Occipital lobe (tissue), 2 donors: ENCODE data around the gene MFN2. TPM values are rescaled to one million over a fixed set of nuclear protein-coding genes. Genes with fewer than 3 reads are reported as not detected.
"Not testable (repeated sequence)": the region's sequence is repeated elsewhere in the genome, so short reads cannot be mapped to it uniquely, and the experiment has no call there.

ENCODE experiments used
- DNase-seq: peaks from one replicate; lab custom pipeline; 2025; lab: John Stamatoyannopoulos, UW
- total RNA-seq: library from RNA; depleted of rRNA; stranded (reverse); fragments of >200 nt; gene quantifications from one replicate; pipeline ENCODE4 v1.2.3, GENCODE V29; 2014

MFN2 gene
- total RNA-seq, 1 donor from 2014 or later: 35.1 TPM

DNA sequence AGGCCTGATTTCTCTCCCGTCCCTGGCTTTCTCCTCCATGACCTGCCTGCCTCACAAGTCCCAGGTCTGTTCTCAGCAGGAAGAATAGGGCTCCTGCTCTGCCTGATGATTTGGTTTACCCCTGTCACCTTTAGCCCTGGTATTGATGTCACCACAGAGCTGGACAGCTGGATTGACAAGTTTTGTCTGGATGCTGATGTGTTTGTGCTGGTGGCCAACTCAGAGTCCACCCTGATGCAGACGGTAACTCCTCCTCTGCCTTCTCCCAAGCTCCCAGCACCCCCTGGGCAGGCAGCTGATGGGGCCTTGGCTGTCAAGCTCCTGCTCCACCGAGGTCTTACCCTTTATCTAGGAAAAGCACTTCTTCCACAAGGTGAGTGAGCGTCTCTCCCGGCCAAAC lies 18.4 kb downstream of the MFN2 start:
- DNase-seq: no peak

GRCh38 chr1:11999236-11999635 lies 19.0 kb downstream of the MFN2 start:
- DNase-seq: no peak

- peak; percentile 17 for DNase-seq
Observed at GRCh38 chr1:12001249-12001917, 21.1 kb downstream of the MFN2 start.

- no peak for DNase-seq
Observed at GRCh38 chr1:12001996-12002493, 21.8 kb downstream of the MFN2 start.

DNA sequence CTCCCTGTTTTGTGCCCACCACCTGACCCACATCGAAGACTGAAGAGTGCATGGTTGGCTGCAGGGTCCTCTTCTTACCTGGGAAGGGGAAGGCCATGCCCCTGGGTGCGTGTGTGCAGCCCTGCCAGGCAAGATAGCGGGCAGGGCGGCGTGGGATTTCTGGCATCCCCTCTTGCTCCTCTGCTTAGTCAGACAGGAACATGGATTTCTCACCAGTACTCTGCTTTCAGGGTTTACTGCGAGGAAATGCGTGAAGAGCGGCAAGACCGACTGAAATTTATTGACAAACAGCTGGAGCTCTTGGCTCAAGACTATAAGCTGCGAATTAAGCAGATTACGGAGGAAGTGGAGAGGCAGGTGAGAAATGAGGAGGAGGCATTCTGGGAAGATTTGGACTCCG lies 23.5 kb downstream of the MFN2 start:
- no peak for DNase-seq

GRCh38 chr1:12005488-12006166 lies 25.4 kb downstream of the MFN2 start:
- no peak for DNase-seq

- DNase-seq: no peak
Observed at GRCh38 chr1:12006167-12006921, 26.1 kb downstream of the MFN2 start.

- DNase-seq: no peak
Observed at GRCh38 chr1:12007204-12007603, 27.0 kb downstream of the MFN2 start.

- not testable (repeated sequence) for DNase-seq
Observed at GRCh38 chr1:12008355-12008754, 28.1 kb downstream of the MFN2 start.

GRCh38 chr1:12009318-12009947 lies 29.2 kb downstream of the MFN2 start:
- no peak for DNase-seq

DNA sequence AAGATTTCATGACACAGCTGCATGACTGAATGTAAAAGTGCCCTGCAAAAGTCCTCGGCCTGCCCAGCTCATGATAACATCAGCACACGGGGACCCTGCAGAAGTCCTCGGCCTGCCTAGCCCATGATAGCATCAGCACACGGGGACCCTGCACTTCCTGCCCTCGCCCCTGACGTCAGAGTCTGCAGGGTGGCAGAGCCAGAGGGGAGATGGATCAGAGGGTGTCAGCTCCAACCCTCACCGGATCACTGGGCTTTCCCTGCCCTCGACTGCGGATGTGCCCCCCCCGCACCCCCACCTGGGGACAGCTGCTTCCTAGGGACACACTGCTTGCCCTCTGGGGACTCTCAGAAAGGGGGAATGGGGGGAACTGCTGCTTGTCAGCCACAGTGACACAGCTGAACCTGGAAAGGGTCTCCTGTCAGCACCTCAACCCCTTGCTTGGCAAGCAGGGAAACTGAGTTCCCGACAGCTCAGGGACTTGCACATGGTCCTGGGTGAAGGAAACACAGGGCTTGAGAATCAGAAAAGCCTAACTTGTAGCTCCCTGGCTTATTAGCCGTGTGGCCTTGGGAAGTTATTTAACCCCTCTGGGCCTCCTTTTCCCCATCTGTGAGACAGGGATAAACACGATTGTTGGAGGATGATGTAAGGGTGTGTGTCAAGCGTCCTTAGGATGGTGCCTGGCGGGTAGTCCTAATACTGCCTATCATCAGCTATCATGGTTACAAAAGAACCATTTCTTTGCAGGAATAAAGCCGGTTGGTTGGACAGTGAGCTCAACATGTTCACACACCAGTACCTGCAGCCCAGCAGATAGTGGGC lies 30.7 kb downstream of the MFN2 start:
- DNase-seq: no peak

DNA sequence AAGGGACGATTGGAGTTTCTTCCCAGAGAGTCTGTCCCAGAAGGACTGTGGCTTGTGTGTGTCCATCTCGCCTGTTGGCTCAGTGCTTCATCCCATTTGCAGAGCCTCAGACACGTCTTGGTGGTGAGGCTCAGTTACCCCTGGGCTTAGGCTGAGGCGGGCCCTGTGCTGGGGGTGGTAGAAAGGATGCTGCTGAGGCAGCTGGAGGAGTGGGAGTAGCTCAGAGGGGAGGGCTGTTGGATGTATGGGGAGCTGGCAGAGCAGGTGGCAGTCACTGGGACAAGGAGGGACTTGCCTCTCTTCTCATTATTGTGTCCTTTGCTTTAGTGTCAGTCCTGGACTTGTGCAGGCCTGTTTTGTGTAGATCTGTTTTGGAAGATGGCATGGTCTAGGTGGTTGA lies 31.8 kb downstream of the MFN2 start:
- no peak for DNase-seq

DNA sequence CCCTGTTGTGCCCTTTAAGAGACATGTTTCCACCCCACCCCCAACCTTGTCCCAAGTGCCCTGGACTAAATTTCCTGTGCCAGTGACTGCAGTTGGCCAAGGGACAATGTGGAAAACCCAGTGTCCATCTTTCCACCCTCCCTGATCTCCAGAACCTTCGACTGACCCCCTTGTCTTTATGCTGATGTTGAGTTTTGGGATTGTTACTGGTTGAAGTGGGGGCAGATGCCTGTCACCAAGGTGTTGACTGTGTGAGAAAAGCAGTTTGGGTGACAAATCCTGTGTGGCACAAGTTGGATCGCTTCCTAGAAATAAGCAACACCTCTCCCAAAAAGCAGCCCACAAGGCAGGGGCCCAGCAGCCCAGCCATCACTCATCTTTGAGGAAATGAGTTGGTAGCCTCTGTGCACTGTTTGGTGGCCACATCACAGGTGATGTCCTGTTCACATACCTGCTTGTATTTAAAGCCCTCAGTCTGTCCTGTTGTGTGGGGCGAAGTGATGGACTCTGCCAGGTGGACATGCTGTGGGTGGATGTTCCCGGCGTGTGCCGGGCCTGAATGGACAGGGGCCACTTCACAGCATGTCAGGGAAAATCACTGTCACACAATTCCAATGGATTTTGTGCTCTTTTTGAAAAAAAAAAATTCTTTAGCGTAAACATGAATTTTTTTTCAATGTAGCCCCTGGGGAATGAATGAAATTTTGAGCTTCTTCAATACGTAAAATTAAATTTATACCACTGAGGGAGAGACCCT lies 32.5 kb downstream of the MFN2 start:
- DNase-seq: no peak

GRCh38 chr1:12014141-12014991 lies 34.1 kb downstream of the MFN2 start:
- DNase-seq: no peak

DNA sequence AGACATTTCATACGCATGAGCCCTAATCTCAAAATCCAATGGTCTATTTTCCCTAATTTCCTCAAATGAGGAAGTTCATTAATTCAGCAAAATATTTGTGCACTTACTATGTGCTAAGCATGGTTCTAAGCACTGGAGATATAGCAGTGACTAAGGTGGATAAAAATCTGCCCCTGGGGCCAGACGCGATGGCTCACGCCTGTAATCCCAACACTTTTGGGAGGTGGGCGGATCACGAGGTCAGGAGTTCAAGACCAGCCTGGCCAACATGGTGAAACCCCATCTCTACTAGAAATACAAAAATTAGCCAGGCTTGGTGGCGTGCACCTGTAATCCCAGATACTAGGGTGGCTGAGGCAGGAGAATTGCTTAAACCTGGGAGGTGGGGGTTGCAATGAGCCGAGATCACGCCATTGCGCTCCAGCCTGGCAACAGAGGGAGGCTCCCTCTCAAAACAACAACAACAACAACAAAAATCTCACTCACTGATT lies 34.8 kb downstream of the MFN2 start:
- DNase-seq: no peak

GRCh38 chr1:12015499-12015898 lies 35.3 kb downstream of the MFN2 start:
- no peak for DNase-seq

- DNase-seq: no peak
Observed at GRCh38 chr1:12016182-12016581, 35.9 kb downstream of the MFN2 start.

- no peak for DNase-seq
Observed at GRCh38 chr1:12019858-12020509, 39.7 kb downstream of the MFN2 start.

GRCh38 chr1:12021616-12022015 lies 41.4 kb downstream of the MFN2 start:
- no peak for DNase-seq
